Superior temporal gyrus (tissue), 1 donor: Measurements from ENCODE around the gene MPP1.

Experiments
- DNase-seq: peaks from one replicate; pipeline ENCODE4 v3.0.0-alpha.2; 2016; ENCODE audit errors: extremely low spot score

Gene MPP1

GRCh38 chrX:154732421-154733065, 72.7 kb downstream of the MPP1 start:
- no peak for DNase-seq

DNA sequence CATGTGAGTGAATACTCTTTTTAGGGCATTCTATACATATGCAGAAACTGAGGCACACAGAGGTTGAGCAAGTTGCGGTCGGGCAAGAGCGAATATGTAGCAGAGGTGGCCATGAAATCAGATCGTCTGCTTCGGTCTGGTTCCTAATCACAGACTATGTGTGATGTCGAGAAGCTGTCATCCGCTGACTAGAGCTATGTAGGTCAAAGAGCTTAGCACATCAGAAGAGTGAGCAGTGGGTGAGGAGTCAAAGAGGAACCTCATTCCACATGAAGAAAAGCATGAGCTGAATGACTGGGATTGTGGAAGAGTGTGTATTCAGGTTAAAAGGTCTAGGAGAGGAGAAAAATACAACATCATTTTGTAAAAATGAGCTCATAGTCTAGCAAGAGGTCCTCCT, 73.4 kb downstream of the MPP1 start:
- DNase-seq = no peak

- DNase-seq = no peak
These were observed 74.1 kb downstream of the MPP1 start for GRCh38 chrX:154731184-154731583.

- no peak for DNase-seq
These were observed 74.9 kb downstream of the MPP1 start for GRCh38 chrX:154730253-154730891.

DNA sequence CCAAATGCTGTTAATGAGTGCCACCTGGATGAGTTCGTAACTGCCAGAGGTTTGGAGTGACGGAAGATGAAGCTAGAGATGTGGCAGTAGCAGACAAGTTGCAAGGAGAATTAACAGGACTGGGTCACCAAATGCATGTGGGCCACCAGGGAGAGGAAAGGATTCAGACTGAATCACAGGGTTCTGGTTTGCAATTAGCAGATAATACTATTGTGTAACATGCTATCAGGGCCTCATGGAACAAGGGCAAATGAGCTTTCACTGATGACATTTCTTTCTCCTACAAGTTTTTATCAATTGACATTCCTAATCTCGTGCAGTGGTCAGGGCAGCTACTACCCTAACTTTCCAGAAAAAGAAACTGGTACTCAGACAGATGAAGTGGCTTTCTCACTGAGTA, 75.8 kb downstream of the MPP1 start:
- no peak for DNase-seq
